Aorta (tissue), 5 donors: ENCODE results near the gene MYO1D. TPM values are rescaled to one million over a fixed set of nuclear protein-coding genes. Genes with fewer than 3 reads are reported as not detected.
A peak's percentile ranks its signal among the peaks of the same experiment; 100 is the strongest.

Experiments used
- ATAC-seq: fragments of 200-7000 bp; cut with Tn5 transposase; one replicate; pipeline ENCODE4 v1.9.1; 2022; ENCODE audit warnings: moderate library complexity; ENCODE audit not compliant: low FRiP score
- DNase-seq, 2 donors: peaks; one replicate each; pipeline ENCODE4 v3.0.0-alpha.2; 2020
- H3K27ac ChIP-seq, 2 donors: one replicate each; pipeline ENCODE4 v1.5.1; 2013; ENCODE audit warnings: low read length in 2 of 2, mild to moderate bottlenecking in 2 of 2, moderate library complexity in 2 of 2, control low read depth in 1 of 2, inconsistent platforms in 1 of 2, low read depth in 1 of 2
- H3K27me3 ChIP-seq, 2 donors: one replicate each; pipeline ENCODE4 v1.6.1; 2013; ENCODE audit warnings: control low read depth in 1 of 2, low read length in 1 of 2, mild to moderate bottlenecking in 1 of 2, moderate library complexity in 1 of 2; ENCODE audit not compliant: insufficient read depth in 2 of 2, control insufficient read depth in 1 of 2
- H3K36me3 ChIP-seq, 2 donors: one replicate each; pipeline ENCODE4 v1.6.1; 2013; ENCODE audit warnings: control low read depth in 1 of 2, low read length in 1 of 2, mild to moderate bottlenecking in 1 of 2; ENCODE audit not compliant: insufficient read depth in 2 of 2, control insufficient read depth in 1 of 2
- H3K4me1 ChIP-seq, 2 donors: one replicate each; pipeline ENCODE4 v1.6.1; 2013; ENCODE audit warnings: low read length in 2 of 2, control low read depth in 1 of 2, mild to moderate bottlenecking in 1 of 2, moderate library complexity in 1 of 2; ENCODE audit not compliant: insufficient read depth in 2 of 2, control insufficient read depth in 1 of 2
- H3K4me3 ChIP-seq, 2 donors: one replicate each; pipeline ENCODE4 v1.5.1; 2013; ENCODE audit warnings: low read length in 2 of 2, control low read depth in 1 of 2, mild to moderate bottlenecking in 1 of 2
- H3K9me3 ChIP-seq: one replicate; pipeline ENCODE4 v1.6.1; 2013; ENCODE audit warnings: mild to moderate bottlenecking, low read length; ENCODE audit not compliant: control insufficient read depth
- WGBS, 2 donors: extraction: QIAGEN DNeasy Blood & Tissue Kit; methylation state at CpG; one replicate each; pipeline ENCODE4 v1.1.7; 2013; 5-methylcytosine and 5-hydroxymethylcytosine counted together
- intact Hi-C, 2 donors: fragments of 100-400 bp; cut with DNase I; formaldehyde crosslinking; loops; one replicate each; pipeline versions ENCODE4 v1.14.2 to v1.15.0; 2022
- polyA plus RNA-seq, 2 donors: library from polyadenylated mRNA; stranded (reverse); fragments of 200-250 nt; gene quantifications; one replicate each; pipeline ENCODE4 v1.2.3, GENCODE V29; 2013
- total RNA-seq, 2 donors: library from RNA; stranded (reverse); fragmentation: NEBNext Ultra II Directional; extraction: Animal tissue kit (Norgen Biotek cat#: 25700); gene quantifications; one replicate each; pipeline ENCODE4 v1.2.1, GENCODE V29; 2021
- donor health status: healthy with polysubstance abuse.
- donor health status: Bipolar disorder and iron deficiency.
- donor health status: DM: no; HTN: no; CAD: no.
- donor health status: DM: no; HTN: no; CAD: no.
- donor health status: DM: yes; HTN: yes; CAD: no.

MYO1D gene
- total and polyA plus RNA-seq, 4 donors: 62.5 to 358 (median 164) TPM

DNA sequence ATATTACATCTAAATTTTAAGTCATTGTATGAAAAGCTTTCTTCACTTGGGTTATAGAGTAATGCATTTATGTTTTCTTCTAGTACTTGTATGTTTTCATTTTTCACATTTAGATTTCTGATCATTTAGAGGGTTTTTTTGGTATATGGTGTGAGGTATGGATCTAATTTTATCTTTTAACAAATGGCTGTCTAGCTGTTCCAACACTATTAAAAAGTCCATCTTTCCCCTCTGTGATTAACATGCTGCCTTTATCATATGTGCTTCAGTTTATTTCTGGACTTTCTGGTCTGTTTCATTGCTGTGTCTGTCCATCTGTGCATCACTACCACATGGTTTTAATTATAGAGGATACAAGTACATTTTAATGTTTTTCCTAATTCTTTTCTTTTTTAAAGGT, 163.8 kb downstream of the MYO1D start:
- Histone ChIP-seq H3K4me1 (no peaks in the 10 kb centered on the region), H3K4me3 (no peak overlapping the region), H3K36me3 (peaks cover 2 to 5% of the 10 kb centered on the region in 2 donors), H3K9me3 (no peaks in the 10 kb centered on the region), H3K27me3 (no peaks in the 10 kb centered on the region), H3K27ac (no peak overlapping the region)
- intact Hi-C loops: no loop called here
- DNase-seq: no peak
- ATAC-seq: no peak

GRCh38 chr17:32709562-32709961, 167.4 kb downstream of the MYO1D start:
- no peak overlapping the region for H3K4me3 ChIP-seq
- peaks cover 2 to 5% of the 10 kb centered on the region in 2 donors for H3K36me3 ChIP-seq
- DNase-seq (no peak), ATAC-seq (no peak)
- H3K4me1 ChIP-seq: no peaks in the 10 kb centered on the region
- H3K9me3 ChIP-seq: no peaks in the 10 kb centered on the region
- intact Hi-C loops: loop anchor here in 1 of 2 donors (2.0 kb wide), 1 partner anchor 39 kb away; no protein-coding TSS in a partner anchor
- H3K27me3 ChIP-seq: no peaks in the 10 kb centered on the region
- no peak overlapping the region for H3K27ac ChIP-seq

GRCh38 chr17:32701871-32702270, 175.1 kb downstream of the MYO1D start:
- ATAC-seq (no peak), DNase-seq (no peak)
- Histone ChIP-seq H3K4me1 (peaks cover 0 to 1% of the 10 kb centered on the region in 2 donors), H3K27me3 (no peaks in the 10 kb centered on the region), H3K9me3 (no peaks in the 10 kb centered on the region), H3K27ac (peak overlapping the region in 1 of 2 donors; percentile 43), H3K36me3 (peaks cover 0 to 3% of the 10 kb centered on the region in 2 donors), H3K4me3 (no peak overlapping the region)
- intact Hi-C loops: no loop called here
- 67 to 75% methylated on average over 1 of the region's 1 CpG for WGBS, 2 donors

DNA sequence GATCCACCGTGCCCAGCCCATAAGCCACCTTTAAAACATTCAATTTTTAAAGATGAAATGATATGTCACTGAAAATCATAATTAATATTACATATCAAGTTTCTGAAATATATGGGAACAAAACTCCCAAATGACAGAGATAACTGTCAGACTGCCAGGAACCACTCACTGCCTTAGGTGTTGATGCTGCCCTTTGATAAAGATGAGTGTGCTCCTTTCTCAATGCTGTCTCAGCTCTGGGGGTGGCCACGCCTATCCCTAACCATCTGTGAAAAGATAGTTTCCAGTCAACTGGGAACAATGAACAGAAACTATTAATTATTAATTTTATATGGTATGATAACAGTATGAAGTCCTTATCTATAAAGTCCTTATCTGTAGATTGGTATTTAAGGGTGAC, 177.7 kb downstream of the MYO1D start:
- Histone ChIP-seq H3K27me3 (no peaks in the 10 kb centered on the region), H3K36me3 (peaks cover 0 to 3% of the 10 kb centered on the region in 2 donors), H3K4me3 (no peak overlapping the region), H3K27ac (no peak overlapping the region), H3K9me3 (no peaks in the 10 kb centered on the region), H3K4me1 (peaks cover 0 to 1% of the 10 kb centered on the region in 2 donors)
- WGBS, 2 donors: 95 to 97% methylated on average over 2 of the region's 2 CpGs
- DNase-seq (no peak), ATAC-seq (no peak)
- intact Hi-C loops: no loop called here

DNA sequence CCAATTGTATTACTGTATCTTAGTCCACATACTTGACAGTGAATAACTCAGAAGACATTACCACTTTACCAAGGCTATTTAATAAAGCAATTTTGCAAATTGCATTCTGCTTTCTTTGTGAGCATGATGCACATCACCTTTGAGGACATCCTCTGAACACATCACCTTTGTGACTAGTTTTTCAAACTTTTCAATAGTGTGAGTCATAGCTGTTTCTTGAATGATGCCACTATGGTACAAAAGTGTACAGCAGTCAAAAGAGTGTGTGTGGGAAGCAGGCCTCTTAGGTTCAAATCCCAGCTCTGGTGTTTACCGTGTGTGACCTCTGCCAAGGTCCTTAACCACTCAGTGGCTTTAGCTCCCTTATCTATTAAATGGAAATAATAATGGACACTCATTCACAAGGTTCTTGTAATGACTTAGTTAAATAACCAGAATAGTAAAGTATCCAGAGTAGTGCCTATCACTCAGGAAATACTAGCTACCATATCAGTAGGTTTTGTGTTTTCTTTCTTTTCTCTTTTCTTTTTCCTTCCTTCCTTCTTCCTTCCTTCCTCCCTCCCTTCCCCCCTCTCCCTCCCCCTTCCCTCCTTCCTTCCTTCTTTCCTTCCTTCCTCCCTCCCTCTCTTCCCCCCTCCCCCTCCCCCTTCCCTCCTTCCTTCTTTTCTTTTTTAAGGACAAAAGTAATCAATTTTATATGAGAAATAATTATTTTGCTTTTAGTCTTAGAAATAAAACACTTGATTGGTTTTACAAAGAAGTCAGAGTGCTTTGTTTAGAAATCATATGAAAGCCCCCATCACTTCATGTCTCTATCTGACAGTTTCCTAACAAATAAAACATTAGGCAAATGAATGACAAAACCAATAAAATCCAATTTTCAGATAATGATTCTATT, 178.9 kb downstream of the MYO1D start:
- intact Hi-C loops: no loop called here
- Histone ChIP-seq H3K9me3 (no peaks in the 10 kb centered on the region), H3K4me1 (peaks cover 0 to 1% of the 10 kb centered on the region in 2 donors), H3K36me3 (peaks cover 0 to 3% of the 10 kb centered on the region in 2 donors), H3K27ac (no peak overlapping the region), H3K4me3 (no peak overlapping the region), H3K27me3 (no peaks in the 10 kb centered on the region)
- ATAC-seq (no peak), DNase-seq (no peak)
- 94 to 95% methylated on average over 1 of the region's 1 CpG for WGBS, 2 donors

DNA sequence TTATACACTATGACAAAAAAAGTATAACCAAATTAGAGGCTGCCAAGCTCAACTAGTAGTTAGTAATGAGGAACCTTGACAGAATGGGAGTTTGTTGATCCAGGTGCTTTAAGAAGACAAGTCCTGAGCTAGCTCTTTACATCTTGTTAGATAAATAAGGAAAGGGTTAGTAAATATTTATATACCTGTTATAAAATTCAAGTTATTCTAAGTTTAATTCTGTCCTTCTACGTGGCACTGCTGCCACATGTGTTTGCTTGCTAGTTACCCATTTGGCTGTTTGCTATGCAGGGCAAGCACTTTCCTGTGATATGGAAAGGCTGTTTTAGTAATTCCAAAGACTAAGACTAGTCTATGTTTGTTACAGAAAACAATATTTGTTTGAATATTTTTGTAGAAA, 180.5 kb downstream of the MYO1D start:
- 71 to 75% methylated on average over 1 of the region's 1 CpG for WGBS, 2 donors
- no peaks in the 10 kb centered on the region for H3K27me3 ChIP-seq
- no peak overlapping the region for H3K4me3 ChIP-seq
- no peak overlapping the region for H3K27ac ChIP-seq
- H3K4me1 ChIP-seq: no peaks in the 10 kb centered on the region
- ATAC-seq: no peak
- H3K36me3 ChIP-seq: peaks cover 0 to 3% of the 10 kb centered on the region in 2 donors
- no peak for DNase-seq
- intact Hi-C loops: no loop called here
- no peaks in the 10 kb centered on the region for H3K9me3 ChIP-seq

DNA sequence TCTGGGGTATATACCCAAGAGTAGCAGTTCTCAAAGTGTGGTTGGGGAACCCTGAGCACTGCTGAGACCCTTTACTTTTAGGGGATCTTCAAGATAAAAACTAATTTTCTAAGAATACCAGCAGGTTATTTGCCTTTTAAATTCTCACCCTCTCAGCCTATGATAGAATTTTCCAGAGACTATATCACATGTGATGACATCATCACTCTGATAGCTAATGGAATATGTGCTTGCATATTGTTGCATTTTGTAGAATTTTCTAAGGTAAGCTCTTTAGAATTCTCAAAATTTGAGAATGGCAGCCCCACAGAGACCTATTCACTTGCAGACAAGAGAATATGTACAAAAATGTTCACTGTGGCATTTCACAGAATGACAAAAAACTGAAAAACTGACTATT, 181.1 kb downstream of the MYO1D start:
- Histone ChIP-seq H3K36me3 (peaks cover 0 to 3% of the 10 kb centered on the region in 2 donors), H3K27me3 (no peaks in the 10 kb centered on the region), H3K27ac (no peak overlapping the region), H3K9me3 (no peaks in the 10 kb centered on the region), H3K4me1 (no peaks in the 10 kb centered on the region), H3K4me3 (no peak overlapping the region)
- ATAC-seq (no peak), DNase-seq (no peak)
- intact Hi-C loops: no loop called here

DNA sequence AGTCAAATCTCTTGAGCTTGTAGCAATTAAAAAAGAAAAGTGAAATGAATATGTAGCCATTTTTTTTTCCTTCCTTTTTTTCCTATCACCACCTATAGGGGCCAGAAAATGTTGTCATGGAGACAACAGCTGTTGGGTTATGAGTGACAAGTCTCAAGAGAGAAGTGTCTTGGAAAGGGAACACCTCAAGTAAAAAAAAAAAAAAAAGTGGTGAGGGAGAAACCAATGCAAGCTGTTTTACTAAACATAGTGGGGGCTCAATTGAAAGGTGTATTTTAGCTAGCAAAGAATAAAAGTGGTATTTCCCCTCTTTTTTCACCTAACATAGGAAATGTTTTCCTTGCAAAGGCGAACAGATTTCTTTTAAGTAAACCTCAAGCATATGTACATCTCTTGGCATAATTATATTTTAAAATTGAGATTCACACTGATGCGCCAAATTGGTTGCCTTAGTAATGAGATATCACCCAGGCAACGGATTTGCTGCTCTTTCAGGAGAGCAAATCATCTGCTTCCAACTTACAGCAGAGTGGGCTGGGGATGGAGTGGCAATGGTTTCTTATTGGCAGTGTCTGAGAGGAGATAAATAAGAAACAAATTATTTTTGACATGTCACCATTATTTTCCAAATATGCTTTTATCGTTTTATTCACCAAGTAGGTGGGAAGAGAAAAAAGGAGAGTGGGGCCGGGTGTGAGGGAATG, 183.6 kb downstream of the MYO1D start:
- Histone ChIP-seq H3K27me3 (no peaks in the 10 kb centered on the region), H3K4me1 (no peaks in the 10 kb centered on the region), H3K36me3 (peaks cover 0 to 4% of the 10 kb centered on the region in 2 donors), H3K27ac (no peak overlapping the region), H3K9me3 (no peaks in the 10 kb centered on the region), H3K4me3 (no peak overlapping the region)
- DNase-seq (no peak), ATAC-seq (no peak)
- intact Hi-C loops: no loop called here
- WGBS, 2 donors: 90 to 91% methylated on average over 5 of the region's 5 CpGs

DNA sequence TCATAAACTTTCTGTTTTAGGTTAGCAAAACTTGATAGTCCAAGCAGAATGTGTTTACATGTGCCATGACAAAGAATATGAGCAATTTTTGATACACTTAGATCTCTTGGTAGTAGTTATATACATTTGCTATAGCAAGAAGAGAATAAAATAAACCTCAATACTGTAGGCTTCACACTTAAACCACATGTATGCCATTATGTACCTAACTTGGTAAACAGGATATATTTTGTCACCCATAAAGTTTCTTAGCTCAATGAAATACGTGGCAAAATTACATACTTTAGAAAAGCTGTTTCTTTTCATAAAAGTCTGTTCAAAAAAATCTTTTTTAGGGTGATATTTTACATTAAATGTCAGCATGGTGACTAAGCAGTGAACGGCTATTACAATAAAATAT, 184.7 kb downstream of the MYO1D start:
- intact Hi-C loops: no loop called here

More for the DNA sequence above, 184.7 kb downstream of the MYO1D start:
- Histone ChIP-seq H3K36me3 (peaks cover 0 to 5% of the 10 kb centered on the region in 2 donors), H3K27me3 (no peaks in the 10 kb centered on the region), H3K4me1 (no peaks in the 10 kb centered on the region), H3K27ac (no peak overlapping the region), H3K4me3 (no peak overlapping the region), H3K9me3 (no peaks in the 10 kb centered on the region)
- no peak for ATAC-seq
- no peak for DNase-seq
- WGBS, 2 donors: 69 to 85% methylated on average over 2 of the region's 2 CpGs
